Astrocyte (in vitro differentiated cells and primary cell): ENCODE data around the gene VDAC1.

Experiments
- CTCF ChIP-seq: IDR thresholded peaks from 2 replicates; pipeline ENCODE4 v1.5.1; 2011; ENCODE audit warnings: low read depth, mild to moderate bottlenecking, inconsistent platforms, low read length, moderate library complexity; ENCODE audit not compliant: insufficient read depth
- EZH2 ChIP-seq: IDR thresholded peaks from 2 replicates; pipeline ENCODE4 v1.6.1; 2012; ENCODE audit warnings: mild to moderate bottlenecking, low read length, inconsistent platforms; ENCODE audit not compliant: insufficient read depth

- no peak for TF ChIP-seq CTCF
- no peak for TF ChIP-seq EZH2
Measured at GRCh38 chr5:133967124-133967523, 37.7 kb downstream of the VDAC1 start.
